Dendritic cell treated with granulocyte-macrophage colony-stimulating factor and Interleukin-4, amounts not matched to agents 40 ng/mL and 50 ng/mL, for 4 days (primary cell): ENCODE data around the gene TSHZ1.

Source experiments
- H3K27ac Mint-ChIP-seq: one replicate; pipeline ENCODE4 v1.8.0; 2022; ENCODE audit warnings: mild to moderate bottlenecking, mixed read lengths
- H3K27me3 Mint-ChIP-seq: one replicate; pipeline ENCODE4 v1.8.0; 2022; ENCODE audit warnings: mild to moderate bottlenecking, mixed read lengths
- H3K36me3 Mint-ChIP-seq: one replicate; pipeline ENCODE4 v1.8.0; 2022; ENCODE audit warnings: low read depth, mixed read lengths
- H3K4me1 Mint-ChIP-seq: one replicate; pipeline ENCODE4 v1.8.0; 2022; ENCODE audit warnings: low read depth, mixed read lengths
- H3K4me3 Mint-ChIP-seq: one replicate; pipeline ENCODE4 v1.8.0; 2022; ENCODE audit warnings: mild to moderate bottlenecking, moderate library complexity, mixed read lengths
- H3K9me3 Mint-ChIP-seq: one replicate; pipeline ENCODE4 v1.8.0; 2022; ENCODE audit warnings: mixed read lengths
- intact Hi-C: fragments of 100-400 bp; cut with micrococcal nuclease; formaldehyde crosslinking; loops from one replicate; pipeline ENCODE4 v1.15.0; 2022

TSHZ1 gene

GRCh38 chr18:75256376-75256775 lies 45.8 kb downstream of the TSHZ1 start:
- H3K4me1 Mint-ChIP-seq: peaks cover 16% of the 10 kb centered on the region
- intact Hi-C loops: no loop called here
- H3K36me3 Mint-ChIP-seq: no peaks in the 10 kb centered on the region
- no peaks in the 10 kb centered on the region for H3K9me3 Mint-ChIP-seq
- H3K27me3 Mint-ChIP-seq: no peaks in the 10 kb centered on the region
- H3K4me3 Mint-ChIP-seq: no peak overlapping the region
- H3K27ac Mint-ChIP-seq: no peak overlapping the region

GRCh38 chr18:75257605-75258004 lies 47.0 kb downstream of the TSHZ1 start:
- intact Hi-C loops: no loop called here

GRCh38 chr18:75261430-75262223 lies 51.0 kb downstream of the TSHZ1 start:
- H3K4me3 Mint-ChIP-seq: no peak overlapping the region

More at GRCh38 chr18:75257605-75258004, 47.0 kb downstream of the TSHZ1 start:
- Mint-ChIP-seq H3K4me3 (no peak overlapping the region), H3K9me3 (no peaks in the 10 kb centered on the region), H3K27me3 (no peaks in the 10 kb centered on the region), H3K36me3 (no peaks in the 10 kb centered on the region), H3K27ac (no peak overlapping the region), H3K4me1 (peaks cover 25% of the 10 kb centered on the region)

GRCh38 chr18:75262511-75262910 lies 51.9 kb downstream of the TSHZ1 start:
- no peaks in the 10 kb centered on the region for H3K27me3 Mint-ChIP-seq
- intact Hi-C loops: no loop called here
- no peaks in the 10 kb centered on the region for H3K36me3 Mint-ChIP-seq
- peak overlapping the region; percentile 55 for H3K27ac Mint-ChIP-seq
- peaks cover 28% of the 10 kb centered on the region for H3K4me1 Mint-ChIP-seq
- H3K9me3 Mint-ChIP-seq: no peaks in the 10 kb centered on the region
- H3K4me3 Mint-ChIP-seq: no peak overlapping the region

More at GRCh38 chr18:75261430-75262223, 51.0 kb downstream of the TSHZ1 start:
- peaks cover 22% of the 10 kb centered on the region for H3K4me1 Mint-ChIP-seq
- H3K36me3 Mint-ChIP-seq: no peaks in the 10 kb centered on the region
- intact Hi-C loops: no loop called here
- H3K9me3 Mint-ChIP-seq: no peaks in the 10 kb centered on the region
- H3K27me3 Mint-ChIP-seq: no peaks in the 10 kb centered on the region
- H3K27ac Mint-ChIP-seq: peak overlapping the region; percentile 67

GRCh38 chr18:75264195-75264594 lies 53.6 kb downstream of the TSHZ1 start:
- peaks cover 39% of the 10 kb centered on the region for H3K4me1 Mint-ChIP-seq
- H3K27ac Mint-ChIP-seq: no peak overlapping the region
- no peaks in the 10 kb centered on the region for H3K27me3 Mint-ChIP-seq
- H3K9me3 Mint-ChIP-seq: no peaks in the 10 kb centered on the region
- H3K4me3 Mint-ChIP-seq: no peak overlapping the region
- intact Hi-C loops: no loop called here
- no peaks in the 10 kb centered on the region for H3K36me3 Mint-ChIP-seq

- intact Hi-C loops: no loop called here
- H3K27me3 Mint-ChIP-seq: no peaks in the 10 kb centered on the region
- no peak overlapping the region for H3K4me3 Mint-ChIP-seq
- H3K36me3 Mint-ChIP-seq: no peaks in the 10 kb centered on the region
- peaks cover 39% of the 10 kb centered on the region for H3K4me1 Mint-ChIP-seq
- H3K27ac Mint-ChIP-seq: no peak overlapping the region
- no peaks in the 10 kb centered on the region for H3K9me3 Mint-ChIP-seq
Observed at GRCh38 chr18:75264926-75265597, 54.5 kb downstream of the TSHZ1 start.

GRCh38 chr18:75265872-75266271 lies 55.3 kb downstream of the TSHZ1 start:
- Mint-ChIP-seq H3K9me3 (no peaks in the 10 kb centered on the region), H3K4me3 (no peak overlapping the region), H3K36me3 (no peaks in the 10 kb centered on the region), H3K27ac (no peak overlapping the region), H3K27me3 (no peaks in the 10 kb centered on the region), H3K4me1 (peaks cover 35% of the 10 kb centered on the region)
- intact Hi-C loops: no loop called here

GRCh38 chr18:75267643-75268363 lies 57.2 kb downstream of the TSHZ1 start:
- Mint-ChIP-seq H3K27ac (peak overlapping the region; percentile 39), H3K36me3 (no peaks in the 10 kb centered on the region), H3K4me3 (no peak overlapping the region), H3K27me3 (no peaks in the 10 kb centered on the region), H3K9me3 (no peaks in the 10 kb centered on the region), H3K4me1 (peaks cover 23% of the 10 kb centered on the region)
- intact Hi-C loops: no loop called here

- intact Hi-C loops: no loop called here
- peaks cover 22% of the 10 kb centered on the region for H3K4me1 Mint-ChIP-seq
- H3K27ac Mint-ChIP-seq: no peak overlapping the region
- no peaks in the 10 kb centered on the region for H3K9me3 Mint-ChIP-seq
- no peaks in the 10 kb centered on the region for H3K27me3 Mint-ChIP-seq
- H3K36me3 Mint-ChIP-seq: no peaks in the 10 kb centered on the region
- H3K4me3 Mint-ChIP-seq: no peak overlapping the region
Observed at GRCh38 chr18:75268364-75268646, 57.7 kb downstream of the TSHZ1 start.

- Mint-ChIP-seq H3K9me3 (no peaks in the 10 kb centered on the region), H3K27ac (no peak overlapping the region), H3K36me3 (no peaks in the 10 kb centered on the region), H3K4me1 (peaks cover 22% of the 10 kb centered on the region), H3K27me3 (no peaks in the 10 kb centered on the region), H3K4me3 (no peak overlapping the region)
- intact Hi-C loops: no loop called here
Observed at GRCh38 chr18:75269124-75269680, 58.6 kb downstream of the TSHZ1 start.

GRCh38 chr18:75269696-75270095 lies 59.1 kb downstream of the TSHZ1 start:
- H3K4me1 Mint-ChIP-seq: peaks cover 22% of the 10 kb centered on the region

GRCh38 chr18:75271952-75272351 lies 61.4 kb downstream of the TSHZ1 start:
- H3K4me3 Mint-ChIP-seq: no peak overlapping the region
- intact Hi-C loops: no loop called here
- H3K4me1 Mint-ChIP-seq: peaks cover 26% of the 10 kb centered on the region
- no peaks in the 10 kb centered on the region for H3K9me3 Mint-ChIP-seq
- no peaks in the 10 kb centered on the region for H3K36me3 Mint-ChIP-seq
- H3K27ac Mint-ChIP-seq: no peak overlapping the region
- no peaks in the 10 kb centered on the region for H3K27me3 Mint-ChIP-seq

More at GRCh38 chr18:75269696-75270095, 59.1 kb downstream of the TSHZ1 start:
- Mint-ChIP-seq H3K9me3 (no peaks in the 10 kb centered on the region), H3K27ac (no peak overlapping the region), H3K36me3 (no peaks in the 10 kb centered on the region), H3K4me3 (no peak overlapping the region), H3K27me3 (no peaks in the 10 kb centered on the region)
- intact Hi-C loops: no loop called here

GRCh38 chr18:75273817-75274216 lies 63.2 kb downstream of the TSHZ1 start:
- Mint-ChIP-seq H3K27ac (no peak overlapping the region), H3K27me3 (no peaks in the 10 kb centered on the region), H3K36me3 (no peaks in the 10 kb centered on the region), H3K4me3 (no peak overlapping the region), H3K4me1 (peaks cover 15% of the 10 kb centered on the region), H3K9me3 (no peaks in the 10 kb centered on the region)
- intact Hi-C loops: loop anchor here (2.0 kb wide), 1 partner anchor 19 kb away; no protein-coding TSS in a partner anchor

GRCh38 chr18:75275226-75275625 lies 64.6 kb downstream of the TSHZ1 start:
- Mint-ChIP-seq H3K27me3 (no peaks in the 10 kb centered on the region), H3K27ac (no peak overlapping the region), H3K4me3 (no peak overlapping the region), H3K9me3 (no peaks in the 10 kb centered on the region), H3K4me1 (peaks cover 26% of the 10 kb centered on the region), H3K36me3 (no peaks in the 10 kb centered on the region)
- intact Hi-C loops: loop anchor here (2.0 kb wide), 1 partner anchor 18 kb away; no protein-coding TSS in a partner anchor
